WTC11 (cell line): ENCODE measurements around the gene OPCML. TPM values are rescaled to one million over a fixed set of nuclear protein-coding genes. Genes with fewer than 3 reads are reported as not detected.

Experiments
- ATAC-seq: fragments of 200-7000 bp; cut with Tn5 transposase; 2 replicates; pipeline ENCODE4 v1.10.0; 2021; ENCODE audit warnings: mild to moderate bottlenecking, moderate library complexity
- CTCF ChIA-PET: fragments of 300-600 bp; sonication (Branson Sonifier 250); formaldehyde crosslinking; loops from one replicate; lab custom pipeline; 2021; ENCODE audit warnings: antibody characterized with exemption; lab: Charles Lee
- POLR2A ChIA-PET: fragments of 350-600 bp; sonication (Branson Sonifier 250); formaldehyde crosslinking; loops from one replicate; lab custom pipeline; 2021; ENCODE audit warnings: antibody characterized with exemption; lab: Charles Lee
- DNase-seq: peaks from one replicate; pipeline ENCODE4 v3.0.0; 2021; ENCODE audit warnings: low spot score
- H3K27ac Mint-ChIP-seq: 2 replicates; pipeline ENCODE4 v1.8.0; 2021; ENCODE audit warnings: mixed read lengths
- H3K27me3 Mint-ChIP-seq: 2 replicates; pipeline ENCODE4 v1.8.0; 2021; ENCODE audit warnings: low read depth, mild to moderate bottlenecking, moderate library complexity, mixed read lengths
- H3K36me3 Mint-ChIP-seq: 2 replicates; pipeline ENCODE4 v1.8.0; 2021; ENCODE audit warnings: mixed read lengths
- H3K4me1 Mint-ChIP-seq: 2 replicates; pipeline ENCODE4 v1.8.0; 2022; ENCODE audit warnings: mixed read lengths
- H3K4me3 Mint-ChIP-seq: 2 replicates; pipeline ENCODE4 v1.8.0; 2021; ENCODE audit warnings: mild to moderate bottlenecking, moderate library complexity, mixed read lengths
- H3K9me3 Mint-ChIP-seq: 2 replicates; pipeline ENCODE4 v1.8.0; 2021; ENCODE audit warnings: mixed read lengths
- CDX4 ChIP-seq: fragments of 250-450 bp; sonication (Bioruptor Pico); IDR thresholded peaks from 2 replicates; pipeline ENCODE4 v1.9.0; 2021; ENCODE audit warnings: moderate library complexity, mild to moderate bottlenecking, inconsistent platforms, borderline replicate concordance
- ERG ChIP-seq: fragments of 250-450 bp; sonication (Bioruptor Pico); IDR thresholded peaks from 2 replicates; pipeline ENCODE4 v1.8.0; 2021; ENCODE audit warnings: mild to moderate bottlenecking
- ESRRA ChIP-seq: sonication (generic); formaldehyde crosslinking; IDR thresholded peaks from 2 replicates; pipeline ENCODE4 v1.8.1; 2022; ENCODE audit warnings: mild to moderate bottlenecking, missing genetic modification reagents, borderline replicate concordance
- IRF1 ChIP-seq: sonication (generic); formaldehyde crosslinking; IDR thresholded peaks from 2 replicates; pipeline ENCODE4 v1.8.0; 2023; ENCODE audit warnings: missing genetic modification reagents
- IRF2 ChIP-seq: sonication (generic); formaldehyde crosslinking; IDR thresholded peaks from 2 replicates; pipeline ENCODE4 v1.8.0; 2022; ENCODE audit warnings: low read depth, missing genetic modification reagents, borderline replicate concordance
- MXD4 ChIP-seq: fragments of 250-450 bp; sonication (Bioruptor Pico); IDR thresholded peaks from 2 replicates; pipeline ENCODE4 v1.8.0; 2021; ENCODE audit warnings: mild to moderate bottlenecking, moderate library complexity, borderline replicate concordance
- NFATC4 ChIP-seq: fragments of 250-450 bp; sonication (Bioruptor Pico); IDR thresholded peaks from 2 replicates; pipeline ENCODE4 v1.9.0; 2021; ENCODE audit warnings: mild to moderate bottlenecking
- NFYB ChIP-seq: sonication (generic); formaldehyde crosslinking; conservative IDR thresholded peaks from 2 replicates; pipeline ENCODE4 v1.8.0; 2022; ENCODE audit warnings: low read depth, missing genetic modification reagents
- RELA ChIP-seq: sonication (generic); formaldehyde crosslinking; IDR thresholded peaks from 2 replicates; pipeline ENCODE4 v1.8.1; 2022; ENCODE audit warnings: missing genetic modification reagents, mild to moderate bottlenecking, borderline replicate concordance
- TCF7 ChIP-seq: sonication (generic); formaldehyde crosslinking; IDR thresholded peaks from 2 replicates; pipeline ENCODE4 v1.8.0; 2022; ENCODE audit warnings: mild to moderate bottlenecking, low read depth, missing genetic modification reagents, moderate library complexity
- USF2 ChIP-seq: sonication (generic); formaldehyde crosslinking; IDR thresholded peaks from 2 replicates; pipeline ENCODE4 v1.8.1; 2023; ENCODE audit warnings: mild to moderate bottlenecking, missing genetic modification reagents, moderate library complexity
- ZBTB43 ChIP-seq: sonication (generic); formaldehyde crosslinking; IDR thresholded peaks from 2 replicates; pipeline ENCODE4 v1.8.1; 2023; ENCODE audit warnings: mild to moderate bottlenecking, missing genetic modification reagents
- ZNF138 ChIP-seq: sonication (generic); formaldehyde crosslinking; conservative IDR thresholded peaks from 2 replicates; pipeline ENCODE4 v1.8.1; 2022; ENCODE audit warnings: mild to moderate bottlenecking, moderate library complexity, missing genetic modification reagents
- ZNF263 ChIP-seq: sonication (generic); formaldehyde crosslinking; IDR thresholded peaks from 2 replicates; pipeline ENCODE4 v1.8.1; 2022; ENCODE audit warnings: low read depth, mild to moderate bottlenecking, moderate library complexity, missing genetic modification reagents
- ZNF396 ChIP-seq: fragments of 250-450 bp; sonication (Bioruptor Pico); IDR thresholded peaks from 2 replicates; pipeline ENCODE4 v1.8.0; 2021; ENCODE audit warnings: mild to moderate bottlenecking, moderate library complexity, borderline replicate concordance
- total RNA-seq: library from RNA; stranded (reverse); gene quantifications from 3 replicates; pipeline ENCODE4 v1.2.3, GENCODE V29; 2021
- TF ChIP-seq, protein P1 (sequence below): sonication (generic); formaldehyde crosslinking; IDR thresholded peaks from 2 replicates; pipeline ENCODE4 v1.8.1; 2022; ENCODE audit warnings: mild to moderate bottlenecking, moderate library complexity, missing genetic modification reagents
- TF ChIP-seq, protein P2 (sequence below): sonication (generic); formaldehyde crosslinking; IDR thresholded peaks from 2 replicates; pipeline ENCODE4 v1.8.0; 2022; ENCODE audit warnings: mild to moderate bottlenecking, missing genetic modification reagents
- TF ChIP-seq, protein P3 (sequence below): sonication (generic); formaldehyde crosslinking; IDR thresholded peaks from 2 replicates; pipeline ENCODE4 v1.8.1; 2022; ENCODE audit warnings: low read depth, mild to moderate bottlenecking, moderate library complexity, missing genetic modification reagents, borderline replicate concordance

The OPCML gene
- total RNA-seq, 1 experiment from 2014 or later: 1.5 TPM

GRCh38 chr11:133503236-133503635 is 29.1 kb downstream of the OPCML start:
- DNase-seq (no peak), ATAC-seq (no peak)
- Mint-ChIP-seq H3K36me3 (no peaks in the 10 kb centered on the region), H3K27me3 (peaks cover 8% of the 10 kb centered on the region), H3K9me3 (no peaks in the 10 kb centered on the region), H3K4me3 (no peak overlapping the region), H3K27ac (no peak overlapping the region), H3K4me1 (peaks cover 48% of the 10 kb centered on the region)
- TF ChIP-seq ESRRA (CRISPR knock-in tag) (no peak), ERG (no peak), IRF1 (CRISPR knock-in tag) (no peak), IRF2 (CRISPR knock-in tag) (no peak)
- TF ChIP-seq, protein P1, sequence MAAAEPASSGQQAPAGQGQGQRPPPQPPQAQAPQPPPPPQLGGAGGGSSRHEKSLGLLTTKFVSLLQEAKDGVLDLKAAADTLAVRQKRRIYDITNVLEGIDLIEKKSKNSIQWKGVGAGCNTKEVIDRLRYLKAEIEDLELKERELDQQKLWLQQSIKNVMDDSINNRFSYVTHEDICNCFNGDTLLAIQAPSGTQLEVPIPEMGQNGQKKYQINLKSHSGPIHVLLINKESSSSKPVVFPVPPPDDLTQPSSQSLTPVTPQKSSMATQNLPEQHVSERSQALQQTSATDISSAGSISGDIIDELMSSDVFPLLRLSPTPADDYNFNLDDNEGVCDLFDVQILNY (CRISPR knock-in tag): no peak
- CTCF ChIA-PET: interaction anchor here (0.8 to 2.4 kb wide), 5 partner anchors 11 to 425 kb away, joined by 3 to 12 read pairs (median 6); no protein-coding TSS in a partner anchor
- POLR2A ChIA-PET: no interaction called here

DNA sequence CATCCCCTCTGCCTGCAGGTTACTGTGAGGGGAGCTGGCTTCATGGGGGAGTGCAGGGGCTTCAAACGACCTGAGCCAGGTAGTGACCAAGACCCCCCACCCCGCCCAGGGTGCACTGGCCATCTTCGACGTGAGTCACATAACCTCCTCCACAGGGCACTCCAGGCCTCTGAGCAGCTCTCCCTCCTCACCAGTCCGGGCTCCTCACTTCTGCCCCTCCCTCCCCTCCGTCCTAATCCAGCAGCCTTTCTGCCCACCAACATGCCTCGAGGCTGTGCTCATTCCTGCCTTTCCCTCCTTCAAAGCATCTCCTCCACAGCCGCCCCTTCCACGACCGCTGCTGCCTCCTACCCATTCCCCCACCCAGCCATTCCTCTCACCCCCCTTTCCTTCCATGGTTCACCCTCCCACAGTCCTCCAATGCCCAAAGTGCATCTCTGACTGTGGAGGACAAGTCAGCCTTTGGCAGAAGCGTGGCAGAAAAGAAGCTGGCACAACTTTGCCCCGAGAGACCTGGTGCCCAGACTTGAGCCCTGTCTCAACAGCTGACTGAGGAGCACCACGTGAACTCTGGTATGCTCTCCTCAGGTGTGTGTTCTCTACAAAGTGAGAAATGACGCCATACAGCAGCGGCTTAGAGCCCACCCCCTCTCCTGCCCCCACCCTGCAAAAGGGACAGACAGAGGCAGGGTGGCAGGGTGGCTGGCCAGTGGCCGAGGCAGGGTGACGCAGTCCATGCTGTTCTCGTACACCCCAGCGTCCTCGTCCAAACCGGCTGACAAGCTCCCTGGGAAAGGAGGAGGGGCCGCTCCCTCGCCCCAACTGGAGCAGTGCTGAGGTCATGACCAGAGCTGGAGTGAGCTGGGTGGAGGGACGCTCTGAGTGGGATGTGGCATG is 30.4 kb downstream of the OPCML start:
- no peak overlapping the region for H3K4me3 Mint-ChIP-seq
- ATAC-seq: peak; percentile 54
- TF ChIP-seq ZNF263 (CRISPR knock-in tag) (peak; percentile 19; the same call in 1 of the 2 replicates), RELA (no peak)
- TF ChIP-seq, all 79 proteins: peak for 1
- ChIA-PET CTCF (interaction anchor here (0.8 to 2.4 kb wide), 5 partner anchors 8 to 367 kb away, joined by 3 to 12 read pairs (median 6); no protein-coding TSS in a partner anchor), POLR2A (interaction anchor here (1.2 kb wide), 1 partner anchor 8 kb away, joined by 3 read pairs; no protein-coding TSS in a partner anchor)
- Mint-ChIP-seq H3K36me3 (no peaks in the 10 kb centered on the region), H3K9me3 (no peaks in the 10 kb centered on the region), H3K27ac (no peak overlapping the region), H3K4me1 (peaks cover 44% of the 10 kb centered on the region), H3K27me3 (peaks cover 2% of the 10 kb centered on the region; the same call in 1 of the 2 replicates)
- DNase-seq: no peak

- no peak overlapping the region for H3K27ac Mint-ChIP-seq
- POLR2A ChIA-PET: interaction anchor here (1.2 kb wide), 1 partner anchor 9 kb away, joined by 3 read pairs; no protein-coding TSS in a partner anchor
- CTCF ChIA-PET: interaction anchor here (0.8 to 1.7 kb wide), 3 partner anchors 9 to 321 kb away, joined by 3 to 7 read pairs (median 4); no protein-coding TSS in a partner anchor
- TF ChIP-seq ZNF396 (no peak), TCF7 (CRISPR knock-in tag) (no peak), ZNF138 (CRISPR knock-in tag) (no peak), CDX4 (CRISPR knock-in tag) (no peak), USF2 (no peak), NFYB (CRISPR knock-in tag) (no peak), IRF1 (CRISPR knock-in tag) (no peak), ZBTB43 (CRISPR knock-in tag) (no peak), MXD4 (CRISPR knock-in tag) (no peak), NFATC4 (CRISPR knock-in tag) (no peak)
- TF ChIP-seq, protein P2, sequence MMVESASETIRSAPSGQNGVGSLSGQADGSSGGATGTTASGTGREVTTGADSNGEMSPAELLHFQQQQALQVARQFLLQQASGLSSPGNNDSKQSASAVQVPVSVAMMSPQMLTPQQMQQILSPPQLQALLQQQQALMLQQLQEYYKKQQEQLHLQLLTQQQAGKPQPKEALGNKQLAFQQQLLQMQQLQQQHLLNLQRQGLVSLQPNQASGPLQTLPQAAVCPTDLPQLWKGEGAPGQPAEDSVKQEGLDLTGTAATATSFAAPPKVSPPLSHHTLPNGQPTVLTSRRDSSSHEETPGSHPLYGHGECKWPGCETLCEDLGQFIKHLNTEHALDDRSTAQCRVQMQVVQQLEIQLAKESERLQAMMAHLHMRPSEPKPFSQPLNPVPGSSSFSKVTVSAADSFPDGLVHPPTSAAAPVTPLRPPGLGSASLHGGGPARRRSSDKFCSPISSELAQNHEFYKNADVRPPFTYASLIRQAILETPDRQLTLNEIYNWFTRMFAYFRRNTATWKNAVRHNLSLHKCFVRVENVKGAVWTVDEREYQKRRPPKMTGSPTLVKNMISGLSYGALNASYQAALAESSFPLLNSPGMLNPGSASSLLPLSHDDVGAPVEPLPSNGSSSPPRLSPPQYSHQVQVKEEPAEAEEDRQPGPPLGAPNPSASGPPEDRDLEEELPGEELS (CRISPR knock-in tag): no peak
- TF ChIP-seq, protein P3, sequence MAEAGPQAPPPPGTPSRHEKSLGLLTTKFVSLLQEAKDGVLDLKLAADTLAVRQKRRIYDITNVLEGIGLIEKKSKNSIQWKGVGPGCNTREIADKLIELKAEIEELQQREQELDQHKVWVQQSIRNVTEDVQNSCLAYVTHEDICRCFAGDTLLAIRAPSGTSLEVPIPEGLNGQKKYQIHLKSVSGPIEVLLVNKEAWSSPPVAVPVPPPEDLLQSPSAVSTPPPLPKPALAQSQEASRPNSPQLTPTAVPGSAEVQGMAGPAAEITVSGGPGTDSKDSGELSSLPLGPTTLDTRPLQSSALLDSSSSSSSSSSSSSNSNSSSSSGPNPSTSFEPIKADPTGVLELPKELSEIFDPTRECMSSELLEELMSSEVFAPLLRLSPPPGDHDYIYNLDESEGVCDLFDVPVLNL (CRISPR knock-in tag): no peak
Measured at GRCh38 chr11:133500936-133501335, 31.4 kb downstream of the OPCML start.

More at GRCh38 chr11:133500936-133501335, 31.4 kb downstream of the OPCML start:
- Mint-ChIP-seq H3K27me3 (no peaks in the 10 kb centered on the region; the same call in 1 of the 2 replicates), H3K36me3 (no peaks in the 10 kb centered on the region), H3K4me1 (peaks cover 34% of the 10 kb centered on the region), H3K4me3 (no peak overlapping the region), H3K9me3 (no peaks in the 10 kb centered on the region)
- DNase-seq (no peak), ATAC-seq (no peak)
